Left ventricle myocardium inferior (tissue), 1 donor: ENCODE measurements around the gene DNAJC16. TPM values are rescaled to one million over a fixed set of nuclear protein-coding genes. Genes with fewer than 3 reads are reported as not detected.
"Not testable (repeated sequence)": the region's sequence is repeated elsewhere in the genome, so short reads cannot be mapped to it uniquely, and the experiment has no call there.

Source experiments
- DNase-seq: peaks from one replicate; pipeline ENCODE4 v3.0.0-alpha.2; 2020
- H3K27ac ChIP-seq: fragments of 200-600 bp; replicated peaks from 2 replicates; pipeline ENCODE4 v1.8.0; 2021
- H3K27me3 ChIP-seq: fragments of 200-600 bp; 2 replicates; pipeline ENCODE4 v1.8.0; 2021; ENCODE audit warnings: low read depth
- H3K36me3 ChIP-seq: fragments of 200-600 bp; 2 replicates; pipeline ENCODE4 v1.8.0; 2021
- H3K4me1 ChIP-seq: fragments of 200-600 bp; 2 replicates; pipeline ENCODE4 v1.8.0; 2021
- H3K4me3 ChIP-seq: fragments of 200-600 bp; 2 replicates; pipeline ENCODE4 v1.8.0; 2021; ENCODE audit warnings: mild to moderate bottlenecking, moderate library complexity
- H3K9me3 ChIP-seq: fragments of 200-600 bp; replicated peaks from 2 replicates; pipeline ENCODE4 v1.8.0; 2021
- intact Hi-C: fragments of 100-400 bp; cut with micrococcal nuclease; formaldehyde crosslinking; loops from one replicate; pipeline ENCODE4 v1.11.0; 2022
- total RNA-seq: library from RNA; stranded (reverse); fragmentation: NEBNext Ultra II Directional; extraction: Animal tissue kit (Norgen Biotek cat#: 25700); gene quantifications from one replicate; pipeline ENCODE4 v1.2.1, GENCODE V29; 2021
- TF ChIP-seq, protein P1 (sequence below): fragments of 200-600 bp; IDR thresholded peaks from 2 replicates; pipeline ENCODE4 v1.8.0; 2021; ENCODE audit warnings: antibody characterized with exemption, mild to moderate bottlenecking, borderline replicate concordance
- donor health status: DM: no; HTN: yes; CAD: no; lungs with severe emphysema.

DNAJC16 gene
- total RNA-seq, 1 donor from 2014 or later = 16.2 TPM

GRCh38 chr1:15513192-15513591, 13.5 kb upstream of the DNAJC16 start:
- Histone ChIP-seq H3K27ac (no peak overlapping the region), H3K27me3 (no peaks in the 10 kb centered on the region), H3K36me3 (peaks cover 30% of the 10 kb centered on the region), H3K4me1 (peaks cover 7% of the 10 kb centered on the region), H3K9me3 (no peaks in the 10 kb centered on the region), H3K4me3 (no peak overlapping the region)
- TF ChIP-seq, protein P1, sequence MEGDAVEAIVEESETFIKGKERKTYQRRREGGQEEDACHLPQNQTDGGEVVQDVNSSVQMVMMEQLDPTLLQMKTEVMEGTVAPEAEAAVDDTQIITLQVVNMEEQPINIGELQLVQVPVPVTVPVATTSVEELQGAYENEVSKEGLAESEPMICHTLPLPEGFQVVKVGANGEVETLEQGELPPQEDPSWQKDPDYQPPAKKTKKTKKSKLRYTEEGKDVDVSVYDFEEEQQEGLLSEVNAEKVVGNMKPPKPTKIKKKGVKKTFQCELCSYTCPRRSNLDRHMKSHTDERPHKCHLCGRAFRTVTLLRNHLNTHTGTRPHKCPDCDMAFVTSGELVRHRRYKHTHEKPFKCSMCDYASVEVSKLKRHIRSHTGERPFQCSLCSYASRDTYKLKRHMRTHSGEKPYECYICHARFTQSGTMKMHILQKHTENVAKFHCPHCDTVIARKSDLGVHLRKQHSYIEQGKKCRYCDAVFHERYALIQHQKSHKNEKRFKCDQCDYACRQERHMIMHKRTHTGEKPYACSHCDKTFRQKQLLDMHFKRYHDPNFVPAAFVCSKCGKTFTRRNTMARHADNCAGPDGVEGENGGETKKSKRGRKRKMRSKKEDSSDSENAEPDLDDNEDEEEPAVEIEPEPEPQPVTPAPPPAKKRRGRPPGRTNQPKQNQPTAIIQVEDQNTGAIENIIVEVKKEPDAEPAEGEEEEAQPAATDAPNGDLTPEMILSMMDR = no peak
- intact Hi-C loops = no loop called here
- no peak for DNase-seq

GRCh38 chr1:15513919-15514318, 12.7 kb upstream of the DNAJC16 start:
- peaks cover 30% of the 10 kb centered on the region for H3K36me3 ChIP-seq

GRCh38 chr1:15514557-15514956, 12.1 kb upstream of the DNAJC16 start:
- DNase-seq, intact Hi-C loops, H3K4me3 ChIP-seq, H3K27ac ChIP-seq, H3K27me3 ChIP-seq, H3K9me3 ChIP-seq, H3K4me1 ChIP-seq: not testable (repeated sequence)
- peaks cover 30% of the 10 kb centered on the region for H3K36me3 ChIP-seq

More at GRCh38 chr1:15513919-15514318, 12.7 kb upstream of the DNAJC16 start:
- no peak overlapping the region for H3K27ac ChIP-seq
- DNase-seq = no peak
- TF ChIP-seq, protein P1 = no peak
- no peaks in the 10 kb centered on the region for H3K4me1 ChIP-seq
- H3K27me3 ChIP-seq = no peaks in the 10 kb centered on the region
- no peaks in the 10 kb centered on the region for H3K9me3 ChIP-seq
- H3K4me3 ChIP-seq = no peak overlapping the region
- intact Hi-C loops = no loop called here

DNA sequence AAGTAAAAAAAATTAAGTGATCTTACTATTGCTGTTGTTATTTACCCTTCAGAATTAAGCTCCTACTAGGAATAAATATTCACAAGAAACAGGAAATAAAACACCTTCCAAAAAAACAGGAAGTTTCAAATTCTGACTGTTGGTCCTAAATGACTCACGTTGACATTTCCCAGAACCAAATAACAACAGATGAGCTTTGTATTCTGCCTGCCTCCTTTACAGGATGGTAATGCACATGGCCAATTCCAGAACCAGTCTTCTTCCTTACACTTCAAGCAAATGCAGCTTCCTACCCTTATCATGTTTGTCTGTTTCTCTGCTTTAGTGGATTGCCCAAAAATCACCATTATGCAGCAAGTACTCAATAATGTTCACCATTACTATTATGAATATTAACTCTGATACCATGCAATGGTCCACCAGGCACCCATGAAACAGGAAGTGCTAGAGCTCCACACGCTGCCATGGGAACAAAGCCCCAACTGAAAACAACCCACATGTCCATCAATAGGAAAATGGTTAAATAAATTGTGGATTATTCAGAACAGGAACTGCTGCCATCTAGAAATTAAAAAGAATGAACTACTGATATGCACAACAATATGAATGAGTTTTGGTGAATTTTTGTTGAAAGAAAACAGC, 11.5 kb upstream of the DNAJC16 start:
- Histone ChIP-seq H3K27ac (no peak overlapping the region), H3K36me3 (peaks cover 30% of the 10 kb centered on the region), H3K4me1 (peaks cover 4% of the 10 kb centered on the region), H3K27me3 (no peaks in the 10 kb centered on the region), H3K4me3 (no peak overlapping the region), H3K9me3 (no peaks in the 10 kb centered on the region)
- DNase-seq = no peak
- intact Hi-C loops = no loop called here
- TF ChIP-seq, protein P1 = no peak

DNA sequence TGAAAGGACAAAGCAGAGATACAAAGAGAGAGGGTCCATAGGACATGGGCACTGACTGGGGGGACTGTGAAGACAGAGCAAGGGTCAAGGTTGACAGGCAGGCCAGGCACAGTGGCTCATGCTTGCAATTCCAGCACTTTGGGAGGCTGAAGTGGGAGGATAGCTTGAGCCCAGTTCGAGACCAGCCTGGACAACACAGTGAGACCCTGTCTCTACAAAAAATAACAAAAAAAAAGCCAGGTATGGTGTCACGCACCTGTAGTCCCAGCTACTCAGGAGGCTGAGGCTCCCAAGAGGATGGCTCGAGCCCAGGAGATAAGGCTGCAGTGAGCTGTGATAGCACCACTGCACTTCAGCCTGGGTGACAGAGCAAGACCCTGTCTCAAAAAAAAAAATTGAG, 7.0 kb upstream of the DNAJC16 start:
- Histone ChIP-seq H3K4me1 (peaks cover 20% of the 10 kb centered on the region), H3K4me3 (no peak overlapping the region), H3K27me3 (no peaks in the 10 kb centered on the region), H3K36me3 (peaks cover 15% of the 10 kb centered on the region), H3K9me3 (no peaks in the 10 kb centered on the region), H3K27ac (no peak overlapping the region)
- TF ChIP-seq, protein P1 = no peak
- DNase-seq = no peak
- intact Hi-C loops = no loop called here

DNA sequence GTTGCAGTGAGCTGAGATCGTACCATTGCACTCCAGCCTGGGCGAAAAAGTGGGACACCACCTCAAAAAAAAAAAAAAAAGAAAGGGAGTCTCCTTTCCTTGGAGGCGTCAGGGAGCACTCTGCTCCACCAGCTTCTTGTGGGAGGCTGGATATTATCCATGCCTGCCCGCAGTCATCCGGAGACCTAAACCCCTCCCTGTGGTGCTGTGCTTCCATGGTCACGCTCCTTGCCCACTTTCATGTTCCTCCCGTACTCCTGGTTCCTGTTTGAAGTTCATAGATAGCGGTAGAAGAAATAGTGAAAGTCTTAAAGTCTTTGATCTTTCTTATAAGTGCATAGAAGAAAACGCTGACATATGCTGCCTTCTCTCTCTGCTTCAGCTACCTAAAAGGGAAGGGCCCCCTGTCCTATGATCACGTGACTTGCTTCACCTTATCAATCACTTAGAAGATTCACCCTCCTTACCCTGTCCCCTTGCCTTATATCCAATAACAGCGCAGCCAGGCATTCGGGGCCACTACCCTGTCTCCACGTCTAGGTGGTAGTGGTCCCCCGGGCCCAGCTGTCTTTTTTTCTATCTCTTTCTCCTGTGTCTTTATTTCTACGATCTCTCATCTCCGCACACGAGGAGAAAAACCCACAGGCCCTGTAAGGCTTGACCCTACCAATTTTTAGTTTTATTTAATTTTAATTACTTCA, 5.3 kb upstream of the DNAJC16 start:
- H3K27ac ChIP-seq, H3K27me3 ChIP-seq, intact Hi-C loops, H3K9me3 ChIP-seq, DNase-seq, H3K4me3 ChIP-seq: not testable (repeated sequence)
- Histone ChIP-seq H3K4me1 (peaks cover 32% of the 10 kb centered on the region), H3K36me3 (peaks cover 15% of the 10 kb centered on the region)
